ENCODE data around the gene MROH8.

DNA sequence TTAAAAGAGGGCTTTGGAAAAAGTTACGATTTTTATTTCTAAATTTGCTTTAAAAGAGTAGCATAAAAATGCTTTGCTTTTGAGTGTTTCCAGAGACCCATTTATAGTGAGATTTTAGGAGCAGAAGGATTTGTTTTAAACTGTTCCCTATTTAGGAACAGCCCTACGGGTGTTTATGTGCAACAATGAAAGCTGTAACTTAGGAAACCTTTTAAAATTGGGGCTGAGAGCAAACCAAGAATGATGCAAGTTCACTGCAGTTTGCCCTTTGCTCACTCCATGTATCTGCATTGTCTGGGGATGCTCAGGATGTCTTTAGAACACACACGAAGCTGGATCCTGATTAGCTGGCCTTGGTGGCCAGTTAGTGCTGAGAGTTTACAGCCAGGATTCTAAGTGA lies 41.4 kb upstream of the MROH8 start:
- TF ChIP-seq, protein P1, sequence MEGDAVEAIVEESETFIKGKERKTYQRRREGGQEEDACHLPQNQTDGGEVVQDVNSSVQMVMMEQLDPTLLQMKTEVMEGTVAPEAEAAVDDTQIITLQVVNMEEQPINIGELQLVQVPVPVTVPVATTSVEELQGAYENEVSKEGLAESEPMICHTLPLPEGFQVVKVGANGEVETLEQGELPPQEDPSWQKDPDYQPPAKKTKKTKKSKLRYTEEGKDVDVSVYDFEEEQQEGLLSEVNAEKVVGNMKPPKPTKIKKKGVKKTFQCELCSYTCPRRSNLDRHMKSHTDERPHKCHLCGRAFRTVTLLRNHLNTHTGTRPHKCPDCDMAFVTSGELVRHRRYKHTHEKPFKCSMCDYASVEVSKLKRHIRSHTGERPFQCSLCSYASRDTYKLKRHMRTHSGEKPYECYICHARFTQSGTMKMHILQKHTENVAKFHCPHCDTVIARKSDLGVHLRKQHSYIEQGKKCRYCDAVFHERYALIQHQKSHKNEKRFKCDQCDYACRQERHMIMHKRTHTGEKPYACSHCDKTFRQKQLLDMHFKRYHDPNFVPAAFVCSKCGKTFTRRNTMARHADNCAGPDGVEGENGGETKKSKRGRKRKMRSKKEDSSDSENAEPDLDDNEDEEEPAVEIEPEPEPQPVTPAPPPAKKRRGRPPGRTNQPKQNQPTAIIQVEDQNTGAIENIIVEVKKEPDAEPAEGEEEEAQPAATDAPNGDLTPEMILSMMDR (IDR thresholded peaks at IDR 0.05; ENCODE audit: low read length), result no peak
- TF ChIP-seq EZH2phosphoT487 (IDR thresholded peaks at IDR 0.05; ENCODE audit: low read length) (no peak), EZH2 (optimal IDR thresholded peaks at IDR 0.05; ENCODE audit: low read depth, low read length) (no peak)
